22Rv1 (cell line): ENCODE data around the gene BFSP2.
A peak's percentile ranks its signal among the peaks of the same experiment; 100 is the strongest.

Experiments
- H3K27ac ChIP-seq: fragments of 450-650 bp; 2 replicates; pipeline ENCODE4 v1.5.1; 2017
- CTCF ChIP-seq: fragments of 450-650 bp; IDR thresholded peaks from 2 replicates; pipeline ENCODE4 v1.5.1; 2017; ENCODE audit warnings: mild to moderate bottlenecking
- ZFX ChIP-seq: fragments of 450-650 bp; IDR thresholded peaks from 2 replicates; pipeline ENCODE4 v1.6.1; 2017; ENCODE audit warnings: antibody characterized with exemption, borderline replicate concordance

BFSP2 gene

DNA sequence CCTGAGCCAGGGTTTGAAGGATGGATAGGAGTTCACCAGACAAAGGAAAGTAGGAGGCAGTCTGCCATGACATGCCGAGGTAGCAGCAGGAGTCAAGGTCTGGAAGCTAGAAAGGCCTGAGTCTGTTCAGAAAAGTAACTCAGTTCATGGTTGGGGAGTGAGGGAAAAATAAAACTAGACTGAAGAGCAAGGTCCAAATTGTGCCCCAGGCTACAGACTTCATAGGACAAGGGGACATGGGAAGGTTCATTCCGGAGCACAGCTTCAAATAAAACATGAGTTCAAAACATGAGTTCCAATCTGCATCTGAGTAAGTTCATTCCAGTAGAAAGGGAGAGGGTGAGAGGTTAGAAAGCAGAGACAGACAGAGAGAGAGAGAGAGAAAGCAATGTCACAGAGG lies 39.7 kb downstream of the BFSP2 start:
- TF ChIP-seq CTCF = no peak
- TF ChIP-seq ZFX = no peak
- H3K27ac ChIP-seq = no peak overlapping the region

- no peak overlapping the region for H3K27ac ChIP-seq
- no peak for TF ChIP-seq CTCF
- TF ChIP-seq ZFX = no peak
Observed at GRCh38 chr3:133440652-133441051, 40.8 kb downstream of the BFSP2 start.

DNA sequence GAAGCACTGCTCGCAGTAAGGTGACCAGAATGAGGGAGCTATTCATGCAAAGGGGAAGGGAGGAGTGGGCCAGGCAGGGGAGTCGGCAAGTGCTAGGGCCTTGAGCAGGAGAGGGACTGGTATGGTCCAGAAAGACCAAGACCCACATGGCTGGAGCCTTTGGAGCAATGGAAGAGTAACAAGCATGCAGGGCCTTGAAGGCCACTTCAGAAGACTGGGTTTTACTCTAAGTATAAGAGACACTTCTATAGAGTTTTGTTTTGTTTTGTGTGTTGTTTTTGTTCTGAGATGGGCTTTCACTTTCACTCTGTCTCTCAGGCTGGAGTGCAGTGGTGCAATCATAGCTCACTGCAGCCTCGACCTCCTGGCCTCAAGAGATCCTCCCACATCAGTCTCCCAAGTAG lies 42.0 kb downstream of the BFSP2 start:
- no peak for TF ChIP-seq CTCF
- no peak for TF ChIP-seq ZFX
- H3K27ac ChIP-seq = no peak overlapping the region

GRCh38 chr3:133442518-133442917 lies 42.7 kb downstream of the BFSP2 start:
- no peak for TF ChIP-seq ZFX
- TF ChIP-seq CTCF = no peak
- no peak overlapping the region for H3K27ac ChIP-seq

DNA sequence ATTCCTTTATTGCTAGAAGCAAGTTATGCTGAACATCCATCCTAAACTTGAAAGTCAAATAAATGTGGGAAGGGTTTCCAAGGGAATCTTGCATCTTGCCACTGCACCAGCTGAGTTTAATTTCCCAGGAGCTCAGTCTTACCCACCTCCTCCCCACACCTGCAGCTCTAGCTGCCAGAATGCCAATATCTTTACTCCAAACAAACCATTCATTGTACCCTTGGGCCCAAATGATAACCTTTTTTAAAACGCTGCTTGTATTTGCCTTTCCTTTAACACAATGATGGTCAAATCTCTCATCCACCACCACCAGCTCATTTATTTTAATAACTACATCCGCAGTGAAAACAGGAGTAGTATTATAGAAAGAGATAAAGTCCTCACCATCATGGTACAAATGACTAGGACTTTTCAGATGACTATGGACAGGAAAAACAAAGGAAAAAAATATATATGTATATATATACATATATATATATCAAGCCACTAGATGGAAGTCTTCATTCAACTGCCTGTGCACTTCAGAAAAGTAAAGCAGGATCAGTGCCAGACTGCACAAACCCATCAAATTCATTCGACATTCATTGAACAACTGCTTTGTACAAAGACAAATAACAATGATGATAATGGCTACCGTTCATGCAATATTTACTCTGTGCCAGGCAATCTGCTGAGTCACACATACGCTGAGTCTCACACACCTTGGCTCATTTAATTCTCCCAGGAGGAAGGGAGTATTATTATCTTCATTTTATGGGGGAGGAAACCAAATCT lies 44.0 kb downstream of the BFSP2 start:
- TF ChIP-seq CTCF = peak; percentile 19; the same call in 1 of the 2 replicates
- TF ChIP-seq ZFX = no peak

DNA sequence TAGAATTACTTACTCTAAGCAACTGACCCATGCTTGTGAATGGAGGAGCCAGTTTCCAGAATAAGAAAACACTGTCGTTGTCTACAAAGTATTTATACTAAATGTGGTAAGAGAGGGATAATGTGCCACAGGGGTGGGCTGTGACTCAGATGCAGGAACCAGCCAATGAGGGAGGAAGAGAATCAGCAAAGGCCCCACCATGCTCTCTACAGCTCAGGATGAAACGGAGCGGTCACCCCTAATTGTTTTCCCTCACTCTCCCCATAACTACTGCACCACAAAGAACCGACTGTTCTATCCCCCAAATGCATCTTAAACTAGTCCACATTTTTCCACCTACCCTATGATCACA lies 44.5 kb downstream of the BFSP2 start:
- H3K27ac ChIP-seq = peak overlapping the region; percentile 29; the same call in 1 of the 2 replicates

More for the DNA sequence above, 44.0 kb downstream of the BFSP2 start:
- H3K27ac ChIP-seq = peak overlapping the region; percentile 29; the same call in 1 of the 2 replicates

More for the DNA sequence above, 44.5 kb downstream of the BFSP2 start:
- TF ChIP-seq CTCF (no peak), ZFX (no peak)
